PC-3 (cell line): ENCODE results near the gene ZNF778. TPM values are rescaled to one million over a fixed set of nuclear protein-coding genes. Genes with fewer than 3 reads are reported as not detected.

ENCODE experiments used
- ATAC-seq: fragments of 200-7000 bp; cut with Tn5 transposase; 2 replicates; pipeline ENCODE4 v1.9.1; 2020; ENCODE audit warnings: mild to moderate bottlenecking, moderate library complexity
- BruUV-seq: library from RNA; stranded (reverse); fragments of 400-500 nt; replicated peaks from 2 replicates; lab custom pipeline; 2021; lab: Mats Ljungman, UMichigan
- CTCF ChIA-PET: fragments of 300-600 bp; sonication (Branson Sonifier 250); formaldehyde crosslinking; loops from one replicate; lab custom pipeline; 2022; ENCODE audit warnings: antibody characterized with exemption; lab: Charles Lee
- POLR2A ChIA-PET: fragments of 300-600 bp; sonication (Branson Sonifier 250); formaldehyde crosslinking; loops from one replicate; lab custom pipeline; 2022; ENCODE audit warnings: antibody characterized with exemption; ENCODE audit not compliant: unreplicated experiment; lab: Charles Lee
- DNase-seq: peaks from one replicate; pipeline ENCODE4 v3.0.0-alpha.2; 2015
- H2AFZ ChIP-seq: fragments of 300-600 bp; sonication (generic); 2 replicates; pipeline ENCODE4 v1.6.0; 2016; ENCODE audit warnings: antibody characterized with exemption, low read length
- H3F3A ChIP-seq: fragments of 300-600 bp; sonication (generic); one replicate; pipeline ENCODE4 v1.6.0; 2017; ENCODE audit warnings: antibody characterized with exemption, low read length, control low read depth, mild to moderate bottlenecking; ENCODE audit not compliant: unreplicated experiment
- H3K27ac ChIP-seq: fragments of 300-600 bp; sonication (generic); 2 replicates; pipeline ENCODE4 v1.5.1; 2016; ENCODE audit warnings: mild to moderate bottlenecking, low read length
- H3K27me3 ChIP-seq: fragments of 300-600 bp; sonication (generic); 2 replicates; pipeline ENCODE4 v1.6.1; 2016; ENCODE audit warnings: low read length, mixed read lengths
- H3K36me3 ChIP-seq: fragments of 300-600 bp; sonication (generic); 2 replicates; pipeline ENCODE4 v1.6.1; 2016; ENCODE audit warnings: low read depth, mixed run types, low read length, mixed read lengths
- H3K4me1 ChIP-seq: fragments of 300-600 bp; sonication (generic); 2 replicates; pipeline ENCODE4 v1.5.1; 2016; ENCODE audit warnings: low read length; ENCODE audit not compliant: insufficient read depth
- H3K4me2 ChIP-seq: fragments of 300-600 bp; sonication (generic); 2 replicates; pipeline ENCODE4 v1.6.0; 2016; ENCODE audit warnings: low read length
- H3K4me3 ChIP-seq: fragments of 300-600 bp; sonication (generic); 2 replicates; pipeline ENCODE4 v1.5.1; 2016; ENCODE audit warnings: mild to moderate bottlenecking, low read length, mixed read lengths
- H3K79me2 ChIP-seq: fragments of 300-600 bp; sonication (generic); 2 replicates; pipeline ENCODE4 v1.6.1; 2017; ENCODE audit warnings: low read length, mixed read lengths
- H3K9ac ChIP-seq: fragments of 300-600 bp; sonication (generic); 2 replicates; pipeline ENCODE4 v1.6.0; 2016; ENCODE audit warnings: mild to moderate bottlenecking, low read length
- H3K9me2 ChIP-seq: fragments of 300-600 bp; sonication (generic); replicated peaks from 2 replicates; pipeline ENCODE4 v1.6.1; 2016; ENCODE audit warnings: mixed run types, low read length, mixed read lengths
- H3K9me3 ChIP-seq: fragments of 300-600 bp; sonication (generic); 2 replicates; pipeline ENCODE4 v1.6.1; 2016; ENCODE audit warnings: low read length, mixed read lengths
- H4K20me1 ChIP-seq: fragments of 300-600 bp; sonication (generic); 2 replicates; pipeline ENCODE4 v1.6.1; 2016; ENCODE audit warnings: low read length, mixed read lengths
- EZH2 ChIP-seq: fragments of 300-600 bp; sonication (generic); IDR thresholded peaks from one replicate; pipeline ENCODE4 v1.6.1; 2017; ENCODE audit warnings: antibody characterized with exemption, mild to moderate bottlenecking, low read length; ENCODE audit not compliant: unreplicated experiment
- EZH2phosphoT487 ChIP-seq: fragments of 300-600 bp; sonication (generic); IDR thresholded peaks from 2 replicates; pipeline ENCODE4 v1.6.1; 2018; ENCODE audit warnings: mild to moderate bottlenecking, antibody characterized with exemption, low read length, borderline replicate concordance
- intact Hi-C: fragments of 100-400 bp; cut with micrococcal nuclease; formaldehyde crosslinking; loops from 2 replicates; pipeline ENCODE4 v1.9.0; 2023
- total RNA-seq: library from RNA; depleted of rRNA; stranded (reverse); fragments of >200 nt; gene quantifications from 2 replicates; pipeline ENCODE4 v1.2.3, GENCODE V29; 2014
- TF ChIP-seq, protein P1 (sequence below): fragments of 300-600 bp; sonication (generic); conservative IDR thresholded peaks from 2 replicates; pipeline ENCODE4 v1.5.1; 2017; ENCODE audit warnings: antibody characterized with exemption, low read depth, mild to moderate bottlenecking, low read length

ZNF778 gene
- total RNA-seq, 1 experiment from 2014 or later = 15.3 TPM

DNA sequence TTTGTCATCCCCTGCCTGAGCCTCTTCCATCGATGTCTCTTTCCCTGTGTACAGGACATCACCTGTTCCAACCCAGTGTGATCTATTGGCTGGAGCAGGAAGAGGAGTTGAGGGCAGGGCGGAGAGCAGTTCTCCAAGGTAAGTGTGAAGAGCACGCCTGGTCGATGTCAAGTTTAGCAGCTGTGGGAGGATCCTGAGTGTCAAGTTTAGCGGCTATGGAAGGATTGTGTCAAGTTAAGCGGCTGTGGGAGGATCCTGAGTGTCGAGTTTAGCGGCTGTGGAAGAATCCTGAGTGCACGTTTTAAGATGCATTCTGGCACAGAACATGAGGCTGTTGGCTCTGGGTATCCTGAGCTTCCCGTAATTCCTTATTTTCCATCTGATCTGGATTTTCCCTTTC lies 7.2 kb downstream of the ZNF778 start:
- H3K9me3 ChIP-seq = peaks cover 4% of the 10 kb centered on the region; the same call in 1 of the 2 replicates
- no peaks in the 10 kb centered on the region for H3K4me1 ChIP-seq
- intact Hi-C loops = no loop called here
- H2AFZ ChIP-seq = no peak overlapping the region
- no TSS peak for BruUV-seq
- no peak overlapping the region for H3K4me2 ChIP-seq
- no peaks in the 10 kb centered on the region for H4K20me1 ChIP-seq
- H3K79me2 ChIP-seq = peaks cover 4% of the 10 kb centered on the region; the same call in 1 of the 2 replicates
- H3K27me3 ChIP-seq = no peaks in the 10 kb centered on the region
- no peak overlapping the region for H3K27ac ChIP-seq
- H3K9ac ChIP-seq = no peak overlapping the region
- TF ChIP-seq EZH2phosphoT487 = no peak
- TF ChIP-seq, protein P1, sequence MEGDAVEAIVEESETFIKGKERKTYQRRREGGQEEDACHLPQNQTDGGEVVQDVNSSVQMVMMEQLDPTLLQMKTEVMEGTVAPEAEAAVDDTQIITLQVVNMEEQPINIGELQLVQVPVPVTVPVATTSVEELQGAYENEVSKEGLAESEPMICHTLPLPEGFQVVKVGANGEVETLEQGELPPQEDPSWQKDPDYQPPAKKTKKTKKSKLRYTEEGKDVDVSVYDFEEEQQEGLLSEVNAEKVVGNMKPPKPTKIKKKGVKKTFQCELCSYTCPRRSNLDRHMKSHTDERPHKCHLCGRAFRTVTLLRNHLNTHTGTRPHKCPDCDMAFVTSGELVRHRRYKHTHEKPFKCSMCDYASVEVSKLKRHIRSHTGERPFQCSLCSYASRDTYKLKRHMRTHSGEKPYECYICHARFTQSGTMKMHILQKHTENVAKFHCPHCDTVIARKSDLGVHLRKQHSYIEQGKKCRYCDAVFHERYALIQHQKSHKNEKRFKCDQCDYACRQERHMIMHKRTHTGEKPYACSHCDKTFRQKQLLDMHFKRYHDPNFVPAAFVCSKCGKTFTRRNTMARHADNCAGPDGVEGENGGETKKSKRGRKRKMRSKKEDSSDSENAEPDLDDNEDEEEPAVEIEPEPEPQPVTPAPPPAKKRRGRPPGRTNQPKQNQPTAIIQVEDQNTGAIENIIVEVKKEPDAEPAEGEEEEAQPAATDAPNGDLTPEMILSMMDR = no peak
- TF ChIP-seq EZH2 = no peak
- H3F3A ChIP-seq = no peaks in the 10 kb centered on the region
- H3K4me3 ChIP-seq = no peak overlapping the region
- ChIA-PET POLR2A (no interaction called here), CTCF (no interaction called here)
- ATAC-seq (no peak), DNase-seq (no peak)
- no peaks in the 10 kb centered on the region for H3K9me2 ChIP-seq
- peaks cover 47% of the 10 kb centered on the region for H3K36me3 ChIP-seq

GRCh38 chr16:89230255-89230654 lies 12.8 kb downstream of the ZNF778 start:
- no peak for ATAC-seq
- no peak overlapping the region for H2AFZ ChIP-seq
- CTCF ChIA-PET = no interaction called here

DNA sequence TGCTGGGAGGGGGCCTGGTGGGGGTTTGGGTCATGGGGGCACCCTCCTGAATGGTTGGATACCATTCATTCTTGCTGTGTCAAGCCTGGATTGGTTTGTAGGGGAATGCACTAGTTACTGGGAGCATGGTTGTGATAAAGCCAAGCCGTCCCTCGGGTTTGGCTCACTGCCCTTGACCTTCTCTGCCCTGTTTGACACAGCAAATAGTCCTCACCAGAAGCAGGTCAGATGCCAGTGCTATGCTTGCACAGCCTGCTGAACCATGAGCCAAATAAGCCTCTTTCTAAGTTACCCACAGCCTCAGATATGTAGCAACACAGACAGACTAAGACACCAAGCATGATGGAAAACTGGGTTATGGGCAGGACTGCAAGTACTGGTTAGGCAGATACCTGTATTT lies 14.6 kb downstream of the ZNF778 start:
- no peak overlapping the region for H3K4me2 ChIP-seq
- no peak overlapping the region for H3K4me3 ChIP-seq
- H3K9me3 ChIP-seq = peaks cover 4% of the 10 kb centered on the region; the same call in 1 of the 2 replicates
- H2AFZ ChIP-seq = no peak overlapping the region
- CTCF ChIA-PET = no interaction called here
- TF ChIP-seq EZH2 (no peak), EZH2phosphoT487 (no peak)
- TF ChIP-seq, protein P1 = no peak
- intact Hi-C loops = no loop called here
- no peaks in the 10 kb centered on the region for H3K4me1 ChIP-seq
- H3K36me3 ChIP-seq = peaks cover 25% of the 10 kb centered on the region
- no TSS peak for BruUV-seq
- H3K27ac ChIP-seq = no peak overlapping the region
- H3K27me3 ChIP-seq = no peaks in the 10 kb centered on the region
- H4K20me1 ChIP-seq = no peaks in the 10 kb centered on the region
- no peaks in the 10 kb centered on the region for H3K9me2 ChIP-seq
- no peak for ATAC-seq
- DNase-seq = no peak
- H3K9ac ChIP-seq = no peak overlapping the region
- H3F3A ChIP-seq = no peaks in the 10 kb centered on the region
- no peaks in the 10 kb centered on the region for H3K79me2 ChIP-seq
- POLR2A ChIA-PET = no interaction called here

More at GRCh38 chr16:89230255-89230654, 12.8 kb downstream of the ZNF778 start:
- Histone ChIP-seq H3K9ac (no peak overlapping the region), H3K4me2 (no peak overlapping the region), H3K4me3 (no peak overlapping the region), H3K9me2 (no peaks in the 10 kb centered on the region), H4K20me1 (no peaks in the 10 kb centered on the region), H3K4me1 (no peaks in the 10 kb centered on the region), H3K27ac (no peak overlapping the region), H3K9me3 (peaks cover 4% of the 10 kb centered on the region; the same call in 1 of the 2 replicates), H3K27me3 (no peaks in the 10 kb centered on the region), H3K36me3 (peaks cover 40% of the 10 kb centered on the region), H3K79me2 (no peaks in the 10 kb centered on the region), H3F3A (no peaks in the 10 kb centered on the region)
- TF ChIP-seq, protein P1 = no peak
- TF ChIP-seq EZH2phosphoT487 (no peak), EZH2 (no peak)
- POLR2A ChIA-PET = no interaction called here
- intact Hi-C loops = no loop called here
- BruUV-seq = no TSS peak
- DNase-seq = no peak
